ENCODE results near the gene NUP85. TPM values are rescaled to one million over a fixed set of nuclear protein-coding genes. Genes with fewer than 3 reads are reported as not detected.

Gene NUP85
- total and polyA plus RNA-seq, 2 of the 4 experiments (the other 2 are of a cell fraction) = 29.4 to 54.4 TPM

DNA sequence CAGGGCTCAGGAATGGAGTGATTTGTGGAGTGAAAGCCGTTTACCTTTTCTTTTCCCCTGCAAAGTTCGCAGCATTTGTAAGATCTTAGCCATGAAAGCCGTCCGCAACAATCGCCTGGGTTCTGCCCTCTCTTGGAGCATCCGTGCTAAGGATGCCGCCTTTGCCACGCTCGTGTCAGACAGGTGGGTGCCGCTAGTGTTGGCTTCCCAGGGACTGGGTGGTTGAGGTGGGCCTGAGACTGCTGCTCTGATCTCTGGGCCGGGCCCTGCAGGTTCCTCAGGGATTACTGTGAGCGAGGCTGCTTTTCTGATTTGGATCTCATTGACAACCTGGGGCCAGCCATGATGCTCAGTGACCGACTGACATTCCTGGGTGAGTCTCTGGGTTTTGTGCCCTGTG, 27.3 kb downstream of the NUP85 start:
- Histone ChIP-seq H3K23ac (ENCODE audit: low read depth, low read length) (no peak overlapping the region), H3K56ac (ENCODE audit: extremely low read depth, insufficient read depth, low read length) (no peak overlapping the region), H3K18ac (ENCODE audit: low read depth, low read length) (no peak overlapping the region), H2BK20ac (ENCODE audit: low read depth, low read length) (no peak overlapping the region), H3K27ac (ENCODE audit: insufficient read depth, low read length) (no peak overlapping the region), H4K20me1 (ENCODE audit: insufficient read depth, low read length) (no peaks in the 10 kb centered on the region), H4K8ac (ENCODE audit: low read depth in 2 of 2, low read length in 2 of 2) (no peak overlapping the region), H2AFZ (replicated peaks; ENCODE audit: low read length, poor library complexity) (no peak overlapping the region), H2AK5ac (ENCODE audit: low read depth, low read length) (no peak overlapping the region), H2BK120ac (ENCODE audit: low read depth, low read length) (no peak overlapping the region), H3K4ac (ENCODE audit: low read depth, low read length) (no peak overlapping the region), H3K4me1 (ENCODE audit: control insufficient read depth, insufficient read depth, low read length) (no peaks in the 10 kb centered on the region), H3K36me3 (ENCODE audit: control insufficient read depth, insufficient read depth, low read length) (peaks cover 68% of the 10 kb centered on the region), H3K9me3 (ENCODE audit: control insufficient read depth, insufficient read depth, low read length) (no peaks in the 10 kb centered on the region), H2AK9ac (replicated peaks; ENCODE audit: low read depth, low read length, poor library complexity) (no peak overlapping the region), H2BK5ac (ENCODE audit: low read depth, low read length, poor library complexity, severe bottlenecking) (no peak overlapping the region), H3K4me3 (ENCODE audit: insufficient read depth, low read depth, low read length) (no peak overlapping the region), H3K9me1 (ENCODE audit: insufficient read depth, low read length) (no peaks in the 10 kb centered on the region), H3K27me3 (ENCODE audit: control insufficient read depth, insufficient read depth, low read length) (no peaks in the 10 kb centered on the region), H4K91ac (ENCODE audit: insufficient read depth, low read depth, low read length) (no peak overlapping the region), H4K5ac (ENCODE audit: low read depth, low read length) (no peak overlapping the region), H3K79me1 (ENCODE audit: low read depth in 1 of 2, low read length in 2 of 2) (peaks cover under 1 to 10% of the 10 kb centered on the region in 2 experiments; a peak in 2 of 4 replicates), H3K4me2 (ENCODE audit: low read depth, low read length) (no peak overlapping the region), H2BK15ac (ENCODE audit: low read depth, low read length) (no peak overlapping the region), H3K14ac (replicated peaks; ENCODE audit: low read depth, low read length) (no peak overlapping the region), H3K9ac (ENCODE audit: low read depth, low read length) (no peak overlapping the region)
- intact Hi-C loops (cut with micrococcal nuclease) (no loop called here), dilution Hi-C loops (cut with HindIII; ENCODE audit: low sequenced_read_pairs, unreplicated experiment) (no loop called here), in situ Hi-C loops (cut with MboI; ENCODE audit: low sequenced_read_pairs) (no loop called here)
- ATAC-seq (ENCODE audit: low read depth) = no peak
- CTCF ChIA-PET = interaction anchor here (1.3 kb wide), 1 partner anchor 8 kb away, joined by 5 read pairs; no protein-coding TSS in a partner anchor
- no peak for DNase-seq
- POLR2A ChIA-PET (ENCODE audit: unreplicated experiment) = no interaction called here
- BruUV-seq (replicated peaks) = no TSS peak
- WGBS, 2 experiments (ENCODE audit: extremely low coverage in 2 of 2, insufficient read length in 1 of 2) = 100% methylated on average over 7 of the region's 13 CpGs; no CpG with 5 or more reads in 1 of the 2 experiments
- TF ChIP-seq CHD1 (IDR thresholded peaks at IDR 0.05; ENCODE audit: low read depth, low read length) (no peak), MAZ (IDR thresholded peaks at IDR 0.05; ENCODE audit: borderline replicate concordance, low read depth, low read length) (no peak), CEBPB (IDR thresholded peaks at IDR 0.05; ENCODE audit: low read depth, low read length) (no peak), POLR2A (IDR thresholded peaks at IDR 0.05; ENCODE audit: low read depth, low read length) (no peak), RAD21 (IDR thresholded peaks at IDR 0.05; ENCODE audit: low read length) (no peak), BHLHE40 (IDR thresholded peaks at IDR 0.05; ENCODE audit: low read depth, low read length) (no peak), MAFK (IDR thresholded peaks at IDR 0.05; ENCODE audit: low read depth, low read length) (no peak), SMC3 (IDR thresholded peaks at IDR 0.05; ENCODE audit: low read depth, low read length) (no peak), MXI1 (IDR thresholded peaks at IDR 0.05; ENCODE audit: borderline replicate concordance, low read depth, low read length) (no peak), NFE2L2 (IDR thresholded peaks at IDR 0.05; ENCODE audit: low read depth, low read length) (no peak), USF2 (IDR thresholded peaks at IDR 0.05; ENCODE audit: low read depth, low read length) (no peak), RFX5 (IDR thresholded peaks at IDR 0.05; ENCODE audit: low read depth, low read length) (no peak), FOS (IDR thresholded peaks at IDR 0.05; ENCODE audit: low read depth, low read length) (no peak), RCOR1 (IDR thresholded peaks at IDR 0.05; ENCODE audit: insufficient replicate concordance, low read length) (no peak), ELK1 (IDR thresholded peaks at IDR 0.05; ENCODE audit: borderline replicate concordance, low read depth, low read length) (no peak)
- TF ChIP-seq, protein P1, sequence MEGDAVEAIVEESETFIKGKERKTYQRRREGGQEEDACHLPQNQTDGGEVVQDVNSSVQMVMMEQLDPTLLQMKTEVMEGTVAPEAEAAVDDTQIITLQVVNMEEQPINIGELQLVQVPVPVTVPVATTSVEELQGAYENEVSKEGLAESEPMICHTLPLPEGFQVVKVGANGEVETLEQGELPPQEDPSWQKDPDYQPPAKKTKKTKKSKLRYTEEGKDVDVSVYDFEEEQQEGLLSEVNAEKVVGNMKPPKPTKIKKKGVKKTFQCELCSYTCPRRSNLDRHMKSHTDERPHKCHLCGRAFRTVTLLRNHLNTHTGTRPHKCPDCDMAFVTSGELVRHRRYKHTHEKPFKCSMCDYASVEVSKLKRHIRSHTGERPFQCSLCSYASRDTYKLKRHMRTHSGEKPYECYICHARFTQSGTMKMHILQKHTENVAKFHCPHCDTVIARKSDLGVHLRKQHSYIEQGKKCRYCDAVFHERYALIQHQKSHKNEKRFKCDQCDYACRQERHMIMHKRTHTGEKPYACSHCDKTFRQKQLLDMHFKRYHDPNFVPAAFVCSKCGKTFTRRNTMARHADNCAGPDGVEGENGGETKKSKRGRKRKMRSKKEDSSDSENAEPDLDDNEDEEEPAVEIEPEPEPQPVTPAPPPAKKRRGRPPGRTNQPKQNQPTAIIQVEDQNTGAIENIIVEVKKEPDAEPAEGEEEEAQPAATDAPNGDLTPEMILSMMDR (conservative IDR thresholded peaks at IDR 0.05; ENCODE audit: low read depth, low read length) = no peak
